ENCODE measurements around the gene HDGFL2. TPM values are rescaled to one million over a fixed set of nuclear protein-coding genes. Genes with fewer than 3 reads are reported as not detected.
"Not testable (repeated sequence)": the region's sequence is repeated elsewhere in the genome, so short reads cannot be mapped to it uniquely, and the experiment has no call there.

HDGFL2 gene
- total and polyA plus RNA-seq, 2 of the 8 experiments (the other 6 are each of a cell fraction or from before 2014, with no cell fraction given): 31.1 to 106 TPM

DNA sequence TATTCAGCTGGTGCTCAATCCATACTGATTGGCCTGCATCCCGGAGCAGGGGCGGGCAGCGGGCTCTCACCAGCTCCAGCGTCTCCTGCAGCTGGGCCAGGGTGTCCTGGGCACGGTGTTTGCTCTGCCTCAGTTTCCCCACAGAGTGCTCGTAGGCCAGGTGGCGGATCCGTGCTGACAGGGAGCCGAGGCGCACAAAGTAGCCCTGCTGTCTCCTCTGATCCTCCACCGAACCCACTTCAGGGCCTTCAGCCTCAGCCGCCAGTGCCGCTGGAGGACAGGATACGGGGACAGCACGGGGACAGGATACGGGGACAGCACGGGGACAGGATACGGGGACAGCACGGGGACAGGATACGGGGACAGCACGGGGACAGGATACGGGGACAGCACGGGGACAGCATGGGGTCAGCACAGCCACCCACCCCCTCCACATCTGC lies 53.5 kb downstream of the HDGFL2 start (continued):
- no peak for TF ChIP-seq BACH1 (IDR thresholded peaks at IDR 0.05; ENCODE audit: low read length)
- TF ChIP-seq MAFK (IDR thresholded peaks at IDR 0.05; ENCODE audit: low read depth, low read length): no peak
- no peak for TF ChIP-seq TEAD4 (IDR thresholded peaks at IDR 0.05; ENCODE audit: low read depth, low read length)
- TF ChIP-seq POU5F1 (IDR thresholded peaks at IDR 0.05; ENCODE audit: low read depth, low read length): no peak
- no peak for TF ChIP-seq ZNF274 (IDR thresholded peaks at IDR 0.05; ENCODE audit: borderline replicate concordance, extremely low read depth, low read length)
- no peak for TF ChIP-seq FOSL1 (IDR thresholded peaks at IDR 0.05; ENCODE audit: insufficient read depth, low read depth, low read length)
- TF ChIP-seq RNF2 (IDR thresholded peaks at IDR 0.05; ENCODE audit: borderline replicate concordance, low read depth, low read length, missing control alignments, poor library complexity, severe bottlenecking): no peak
- TF ChIP-seq PHF8 (conservative IDR thresholded peaks at IDR 0.05; ENCODE audit: low read depth, low read length): no peak

DNA sequence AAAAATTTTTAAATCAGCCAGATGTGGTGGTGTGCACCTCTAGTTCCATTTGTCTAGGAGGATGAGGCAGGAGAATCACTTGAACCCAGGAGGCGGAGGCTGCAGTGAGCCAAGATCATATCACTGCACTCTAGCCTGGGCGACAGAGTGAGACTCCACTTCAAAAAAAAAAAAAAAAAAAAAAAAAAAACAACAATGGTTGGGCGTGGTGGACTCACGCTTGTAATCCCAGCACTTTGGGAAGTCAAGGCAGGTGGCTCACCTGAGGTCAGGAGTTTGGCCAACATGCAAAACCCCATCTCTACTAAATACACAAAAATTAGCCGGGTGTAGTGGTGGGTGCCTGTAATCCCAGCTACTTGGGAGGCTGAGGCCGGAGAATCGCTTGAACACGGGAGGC lies 55.3 kb downstream of the HDGFL2 start:
- H3K9me3 ChIP-seq (ENCODE audit: insufficient read depth in 2 of 2, low read depth in 1 of 2, low read length in 1 of 2); FAIRE-seq; H4K5ac ChIP-seq (ENCODE audit: insufficient read length, low read depth, low read length); H3K4me3 ChIP-seq (ENCODE audit: extremely low read depth in 1 of 4, insufficient read depth in 2 of 4, low read depth in 3 of 4, low read length in 4 of 4); DNase-seq (ENCODE audit: low read depth in 1 of 2, low spot score in 2 of 2); H3K4me2 ChIP-seq (ENCODE audit: insufficient read depth in 1 of 2, low read depth in 2 of 2, low read length in 2 of 2); H4K8ac ChIP-seq (ENCODE audit: extremely low read depth, insufficient read depth, low read length); H2BK12ac ChIP-seq (ENCODE audit: low read depth, low read length); H3K14ac ChIP-seq (ENCODE audit: insufficient read length); H3K27me3 ChIP-seq (replicated peaks in 1 of 4; ENCODE audit: control insufficient read depth in 3 of 4, extremely low read depth in 1 of 4, insufficient read depth in 3 of 4, low read length in 3 of 4); H4K91ac ChIP-seq (replicated peaks; ENCODE audit: insufficient read length, low read length); H2BK120ac ChIP-seq (replicated peaks; ENCODE audit: low read depth, low read length); H3K23me2 ChIP-seq (ENCODE audit: low read depth, low read length); H3K36me3 ChIP-seq (ENCODE audit: control insufficient read depth in 2 of 4, insufficient read depth in 4 of 4, low read length in 3 of 4); H3K9ac ChIP-seq (replicated peaks in 1 of 4; ENCODE audit: extremely low read depth in 1 of 4, low read depth in 3 of 4, low read length in 3 of 4); H2BK15ac ChIP-seq (ENCODE audit: low read length); H3K79me1 ChIP-seq (ENCODE audit: low read depth, low read length); H3K18ac ChIP-seq (ENCODE audit: extremely low read depth, low read length); H3K4me1 ChIP-seq (replicated peaks in 1 of 4; ENCODE audit: control insufficient read depth in 3 of 4, insufficient read depth in 4 of 4, low read length in 3 of 4); H4K20me1 ChIP-seq (replicated peaks in 1 of 2; ENCODE audit: control insufficient read depth in 1 of 2, insufficient read depth in 2 of 2, low read length in 2 of 2); H2BK5ac ChIP-seq (ENCODE audit: low read depth, low read length); H3K4ac ChIP-seq (replicated peaks; ENCODE audit: insufficient read length, low read depth, low read length); H3K56ac ChIP-seq (replicated peaks; ENCODE audit: insufficient read length, low read depth, low read length); H3K79me2 ChIP-seq (ENCODE audit: control insufficient read depth in 1 of 2, insufficient read depth in 2 of 2, low read length in 2 of 2); H2AK5ac ChIP-seq (ENCODE audit: low read depth, low read length); H3K23ac ChIP-seq (ENCODE audit: insufficient read length); H3K27ac ChIP-seq (ENCODE audit: low read depth, low read length); H2AFZ ChIP-seq (ENCODE audit: low read length); H2BK20ac ChIP-seq (ENCODE audit: low read length): not testable (repeated sequence)
- ChIA-PET CTCF (ENCODE audit: partially characterized antibody) (interaction anchor here (0.6 to 8.9 kb wide), 7 partner anchors 10 to 110 kb away, joined by 3 to 174 read pairs (median 4); partner anchors contain the start of genes LRG1, PLIN4 and PLIN5), POLR2A (ENCODE audit: partially characterized antibody) (interaction anchor here (0.7 to 3.4 kb wide), 4 partner anchors 8 to 106 kb away, joined by 3 to 23 read pairs (median 4); partner anchors contain the start of genes PLIN4 and PLIN5)
- 85% methylated on average over 6 of the region's 8 CpGs; no CpG with 5 or more reads in 1 of the 2 experiments for WGBS, 2 experiments (ENCODE audit: extremely low coverage in 1 of 2, insufficient coverage in 1 of 2, insufficient read length in 1 of 2, insufficient replicate concordance in 2 of 2, low coverage in 1 of 2, low lambda C conversion rate in 2 of 2, missing lambda C conversion rate in 1 of 2)
